Measurements from ENCODE around the gene GDNF. TPM values are rescaled to one million over a fixed set of nuclear protein-coding genes. Genes with fewer than 3 reads are reported as not detected.
"Not testable (repeated sequence)": the region's sequence is repeated elsewhere in the genome, so short reads cannot be mapped to it uniquely, and the experiment has no call there.

The GDNF gene, protein sequence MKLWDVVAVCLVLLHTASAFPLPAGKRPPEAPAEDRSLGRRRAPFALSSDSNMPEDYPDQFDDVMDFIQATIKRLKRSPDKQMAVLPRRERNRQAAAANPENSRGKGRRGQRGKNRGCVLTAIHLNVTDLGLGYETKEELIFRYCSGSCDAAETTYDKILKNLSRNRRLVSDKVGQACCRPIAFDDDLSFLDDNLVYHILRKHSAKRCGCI
- under 0.01 TPM for total RNA-seq

DNA sequence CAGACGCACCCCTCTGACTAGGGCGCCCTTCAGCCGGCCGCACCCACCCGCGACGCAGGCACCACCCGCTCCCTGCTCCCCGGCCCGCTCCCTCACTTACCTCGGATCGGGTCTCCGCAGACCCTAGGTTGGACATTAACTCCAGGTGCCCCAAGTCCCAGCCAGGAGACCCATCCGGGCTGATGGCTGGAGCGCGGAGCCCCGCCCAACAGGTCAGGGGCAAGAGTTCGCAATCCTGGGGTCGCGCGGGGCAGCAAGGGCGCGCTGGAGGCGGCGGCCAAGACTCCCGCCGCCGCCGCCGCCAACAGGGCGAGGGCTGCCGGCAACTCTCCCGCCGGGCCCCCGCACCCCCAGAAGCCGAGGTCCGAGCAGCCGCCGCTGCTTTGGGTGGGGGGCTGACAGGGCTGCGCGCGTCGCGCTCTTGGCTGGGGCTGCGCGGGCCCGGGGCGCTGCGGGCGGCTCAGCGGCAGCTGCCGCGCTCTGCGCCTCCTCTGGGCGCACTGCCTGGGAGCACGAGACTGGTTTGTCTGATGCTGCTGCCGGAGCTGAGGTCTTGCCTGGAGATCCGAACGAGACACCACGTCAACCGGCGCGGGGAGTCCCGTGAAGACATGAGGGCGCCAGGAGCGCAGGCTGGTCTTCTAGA, at the start of gene GDNF:
Gene GDNF, minus strand, starts transcription at position 635 of the 646 bp plus-strand sequence. CDS start 5,245 bp downstream, outside the sequence.
- peak in 2 of 3 donors; percentile 51 to 65 for DNase-seq (ENCODE audit: low read depth in 2 of 3, low spot score in 2 of 3)

DNA sequence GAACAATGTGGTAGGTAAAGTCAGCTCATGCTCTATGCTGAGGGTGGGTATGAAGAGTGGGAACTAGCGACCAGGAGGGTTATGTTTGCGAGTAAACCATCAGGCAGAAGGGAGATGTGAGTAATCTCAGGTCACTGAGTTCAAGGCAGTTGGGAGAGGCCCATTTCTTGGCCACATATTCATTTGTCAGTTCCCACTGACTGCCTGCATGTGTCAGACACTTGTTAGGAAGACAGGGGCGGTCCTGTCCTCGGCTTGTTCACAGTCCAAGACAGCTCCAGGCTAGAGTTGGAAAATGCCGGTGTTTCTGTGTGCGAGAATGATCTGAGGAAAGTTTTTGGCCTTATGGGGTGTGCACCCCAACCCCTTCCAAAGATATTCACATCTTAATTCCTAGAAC, 48.6 kb upstream of the GDNF start:
- no peak for DNase-seq (ENCODE audit: low read depth in 2 of 3, low spot score in 2 of 3)

GRCh38 chr5:37886242-37886905, 46.5 kb upstream of the GDNF start:
- no peak for DNase-seq (ENCODE audit: low read depth in 2 of 3, low spot score in 2 of 3)

DNA sequence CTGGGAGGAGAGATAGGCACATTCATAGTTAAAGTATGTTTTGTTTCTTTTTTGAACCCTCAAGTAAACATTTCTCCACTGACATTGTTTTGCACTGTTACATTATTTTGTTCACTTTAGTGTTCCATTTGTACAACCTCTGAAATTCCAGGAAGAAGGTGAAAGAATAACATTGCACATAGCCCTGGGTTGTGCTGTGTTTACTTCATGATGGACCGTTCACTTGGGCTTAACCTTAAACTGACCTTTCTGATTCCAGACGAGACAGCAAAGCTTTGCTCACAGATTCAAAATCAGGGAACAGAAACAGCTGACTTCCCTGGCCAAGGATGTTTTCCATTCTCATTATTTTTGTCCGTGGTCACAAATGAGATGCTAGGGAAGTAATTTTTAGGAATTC, 42.8 kb upstream of the GDNF start:
- no peak for DNase-seq (ENCODE audit: low read depth in 2 of 3, low spot score in 2 of 3)

GRCh38 chr5:37881359-37881758, 41.5 kb upstream of the GDNF start:
- DNase-seq (ENCODE audit: low read depth in 2 of 3, low spot score in 2 of 3): no peak

DNA sequence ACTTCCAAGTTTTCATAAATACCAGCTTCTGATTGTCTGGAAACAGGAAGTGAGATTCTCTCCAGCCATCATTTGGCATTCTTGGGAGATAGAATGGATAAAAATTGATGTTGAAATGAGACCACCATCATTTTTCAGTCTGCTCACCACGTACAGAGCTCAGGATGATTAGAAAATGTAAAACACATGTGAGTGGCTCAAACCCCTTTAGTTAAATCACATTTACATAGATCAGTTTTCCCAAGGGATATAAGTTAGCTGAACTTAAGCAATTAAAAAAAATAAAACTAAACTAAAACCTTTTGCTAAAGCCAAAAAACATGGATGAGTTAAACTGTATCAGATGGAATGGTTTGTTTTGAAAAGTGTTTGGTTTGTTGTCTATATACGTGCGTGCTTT, 37.1 kb upstream of the GDNF start:
- no peak for DNase-seq (ENCODE audit: low read depth in 2 of 3, low spot score in 2 of 3)

GRCh38 chr5:37876245-37876644, 36.4 kb upstream of the GDNF start:
- no peak for DNase-seq (ENCODE audit: low read depth in 2 of 3, low spot score in 2 of 3)

- DNase-seq (ENCODE audit: low read depth in 2 of 3, low spot score in 2 of 3): no peak
Measured at GRCh38 chr5:37875051-37875787, 35.4 kb upstream of the GDNF start.

DNA sequence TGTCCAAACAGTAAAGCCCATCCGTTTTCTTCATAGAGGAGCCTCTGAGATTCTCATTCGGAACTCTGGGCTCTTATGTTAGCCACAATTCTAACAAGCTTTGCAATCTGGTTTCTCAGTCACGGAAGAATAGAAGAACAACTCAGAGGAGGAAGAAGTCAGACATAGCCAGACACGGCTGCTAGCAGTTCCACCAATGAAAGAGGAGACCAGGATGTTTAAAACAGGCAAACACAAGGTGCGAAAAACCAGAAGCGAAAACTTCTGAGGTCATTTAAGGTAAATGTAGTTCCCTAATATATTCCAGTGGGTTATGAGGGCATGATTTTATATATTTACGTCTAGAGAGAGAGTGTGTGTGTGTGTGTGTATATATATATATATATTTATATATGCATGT, 34.1 kb upstream of the GDNF start:
- no peak for DNase-seq (ENCODE audit: low read depth in 2 of 3, low spot score in 2 of 3)

GRCh38 chr5:37871023-37871815, 31.4 kb upstream of the GDNF start:
- DNase-seq (ENCODE audit: low read depth in 2 of 3, low spot score in 2 of 3): no peak

- no peak for DNase-seq (ENCODE audit: low read depth in 2 of 3, low spot score in 2 of 3)
Measured at GRCh38 chr5:37869216-37869615, 29.4 kb upstream of the GDNF start.

DNA sequence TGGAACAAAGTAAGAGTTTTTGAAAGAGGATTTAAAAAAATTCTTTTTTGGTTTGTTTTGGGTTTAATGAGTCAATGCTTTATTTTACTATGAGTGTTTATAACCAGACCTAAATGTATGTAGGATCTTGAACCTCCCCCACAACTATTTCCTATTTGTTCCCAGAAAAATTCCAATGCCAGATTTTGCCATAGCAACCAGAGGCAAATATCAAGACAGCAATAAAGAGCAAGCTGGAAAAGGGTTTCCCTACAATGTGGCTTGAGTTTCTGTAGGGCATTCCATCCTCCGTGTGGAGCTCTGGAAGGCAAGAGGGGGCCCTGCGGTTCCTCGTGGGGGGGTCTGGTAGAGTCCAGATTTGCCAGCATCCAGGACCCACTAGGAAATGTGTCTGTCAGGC, 27.8 kb upstream of the GDNF start:
- no peak for DNase-seq (ENCODE audit: low read depth in 2 of 3, low spot score in 2 of 3)

DNA sequence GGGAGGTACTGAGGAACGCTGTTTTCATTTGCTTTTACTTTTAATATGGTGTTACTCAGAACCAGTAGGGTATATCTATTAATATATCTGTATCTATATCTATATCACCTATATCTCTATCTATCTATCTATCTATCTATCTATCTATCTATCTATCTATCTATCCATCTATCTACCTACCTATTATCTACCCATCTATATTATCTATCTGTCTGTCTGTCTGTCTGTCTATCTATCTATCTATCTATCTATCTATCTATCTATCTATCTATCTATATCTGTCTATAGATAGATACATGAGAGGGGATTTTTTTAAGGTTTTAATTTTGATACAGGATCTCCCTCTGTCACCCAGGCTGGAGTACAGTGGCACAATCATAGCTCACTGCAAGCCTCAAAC, 23.1 kb upstream of the GDNF start:
- DNase-seq (ENCODE audit: low read depth in 2 of 3, low spot score in 2 of 3): not testable (repeated sequence)

GRCh38 chr5:37860206-37860605, 20.4 kb upstream of the GDNF start:
- no peak for DNase-seq (ENCODE audit: low read depth in 2 of 3, low spot score in 2 of 3)

GRCh38 chr5:37859805-37860204, 20.0 kb upstream of the GDNF start:
- peak in 1 of 3 donors; percentile 61 for DNase-seq (ENCODE audit: low read depth in 2 of 3, low spot score in 2 of 3)

- no peak for DNase-seq (ENCODE audit: low read depth in 2 of 3, low spot score in 2 of 3)
Measured at GRCh38 chr5:37858250-37858649, 18.4 kb upstream of the GDNF start.

DNA sequence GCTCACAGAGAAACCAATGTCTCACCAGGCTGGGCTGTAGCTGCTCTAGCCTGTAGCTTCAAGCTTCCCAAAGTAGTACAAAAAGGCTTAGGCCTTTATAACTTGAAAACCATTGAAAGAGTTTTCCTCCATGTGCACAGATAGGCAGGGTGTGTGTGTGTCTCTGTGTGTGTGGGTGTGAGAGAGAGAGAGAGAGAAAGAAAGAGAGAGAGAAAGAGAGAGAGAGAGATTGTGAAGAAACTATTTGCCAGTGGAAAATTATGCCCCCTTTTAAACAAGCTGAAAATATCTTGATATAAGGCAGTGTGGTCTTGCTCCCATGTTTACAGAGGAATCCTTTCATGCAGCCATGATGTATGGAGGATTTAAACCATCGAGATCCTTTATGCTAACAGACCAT, 17.9 kb upstream of the GDNF start:
- DNase-seq (ENCODE audit: low read depth in 2 of 3, low spot score in 2 of 3): no peak

GRCh38 chr5:37855438-37855837, 15.6 kb upstream of the GDNF start:
- DNase-seq (ENCODE audit: low read depth in 2 of 3, low spot score in 2 of 3): no peak

- no peak for DNase-seq (ENCODE audit: low read depth in 2 of 3, low spot score in 2 of 3)
Measured at GRCh38 chr5:37851305-37851704, 11.5 kb upstream of the GDNF start.

GRCh38 chr5:37850226-37850865, 10.5 kb upstream of the GDNF start:
- DNase-seq (ENCODE audit: low read depth in 2 of 3, low spot score in 2 of 3): no peak

All from hematopoietic multipotent progenitor cell (in vitro differentiated cells).